Omental fat pad (tissue), 4 donors: ENCODE data around the gene ABHD3. TPM values are rescaled to one million over a fixed set of nuclear protein-coding genes. Genes with fewer than 3 reads are reported as not detected.
"Not testable (repeated sequence)": the region's sequence is repeated elsewhere in the genome, so short reads cannot be mapped to it uniquely, and the experiment has no call there.

Experiments
- ATAC-seq: fragments of 150-250 bp; one replicate; pipeline ENCODE4 v1.9.1; 2016; ENCODE audit warnings: mild to moderate bottlenecking, moderate library complexity; ENCODE audit not compliant: low FRiP score
- DNase-seq: peaks from one replicate; pipeline ENCODE4 v3.0.0-alpha.2; 2019; ENCODE audit warnings: low spot score
- total RNA-seq, 4 donors: library from RNA; depleted of rRNA; stranded (reverse); fragments of >200 nt; gene quantifications; one replicate each; pipeline ENCODE4 v1.1.0, GENCODE V29; 2016
- TF ChIP-seq, protein P1 (sequence below), 3 donors: fragments of 450-650 bp; IDR thresholded peaks; one replicate each; pipeline ENCODE4 v1.5.1; 2016 to 2017; ENCODE audit warnings: antibody characterized with exemption in 3 of 3, mild to moderate bottlenecking in 3 of 3, moderate library complexity in 2 of 3

Gene ABHD3
- total RNA-seq, 4 donors from 2014 or later = 9.6 to 26.8 (median 14.5) TPM

GRCh38 chr18:21727702-21728101 is 23.1 kb upstream of the ABHD3 start:
- ATAC-seq (no peak), DNase-seq (no peak)
- TF ChIP-seq, protein P1, sequence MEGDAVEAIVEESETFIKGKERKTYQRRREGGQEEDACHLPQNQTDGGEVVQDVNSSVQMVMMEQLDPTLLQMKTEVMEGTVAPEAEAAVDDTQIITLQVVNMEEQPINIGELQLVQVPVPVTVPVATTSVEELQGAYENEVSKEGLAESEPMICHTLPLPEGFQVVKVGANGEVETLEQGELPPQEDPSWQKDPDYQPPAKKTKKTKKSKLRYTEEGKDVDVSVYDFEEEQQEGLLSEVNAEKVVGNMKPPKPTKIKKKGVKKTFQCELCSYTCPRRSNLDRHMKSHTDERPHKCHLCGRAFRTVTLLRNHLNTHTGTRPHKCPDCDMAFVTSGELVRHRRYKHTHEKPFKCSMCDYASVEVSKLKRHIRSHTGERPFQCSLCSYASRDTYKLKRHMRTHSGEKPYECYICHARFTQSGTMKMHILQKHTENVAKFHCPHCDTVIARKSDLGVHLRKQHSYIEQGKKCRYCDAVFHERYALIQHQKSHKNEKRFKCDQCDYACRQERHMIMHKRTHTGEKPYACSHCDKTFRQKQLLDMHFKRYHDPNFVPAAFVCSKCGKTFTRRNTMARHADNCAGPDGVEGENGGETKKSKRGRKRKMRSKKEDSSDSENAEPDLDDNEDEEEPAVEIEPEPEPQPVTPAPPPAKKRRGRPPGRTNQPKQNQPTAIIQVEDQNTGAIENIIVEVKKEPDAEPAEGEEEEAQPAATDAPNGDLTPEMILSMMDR (IDR thresholded peaks at IDR 0.05) = no peak

GRCh38 chr18:21725201-21725600 is 20.6 kb upstream of the ABHD3 start:
- ATAC-seq (no peak), DNase-seq (no peak)
- TF ChIP-seq, protein P1 (IDR thresholded peaks at IDR 0.05) = no peak

GRCh38 chr18:21722687-21723086 is 18.1 kb upstream of the ABHD3 start:
- TF ChIP-seq, protein P1 (IDR thresholded peaks at IDR 0.05) = no peak
- DNase-seq = no peak
- ATAC-seq = no peak

DNA sequence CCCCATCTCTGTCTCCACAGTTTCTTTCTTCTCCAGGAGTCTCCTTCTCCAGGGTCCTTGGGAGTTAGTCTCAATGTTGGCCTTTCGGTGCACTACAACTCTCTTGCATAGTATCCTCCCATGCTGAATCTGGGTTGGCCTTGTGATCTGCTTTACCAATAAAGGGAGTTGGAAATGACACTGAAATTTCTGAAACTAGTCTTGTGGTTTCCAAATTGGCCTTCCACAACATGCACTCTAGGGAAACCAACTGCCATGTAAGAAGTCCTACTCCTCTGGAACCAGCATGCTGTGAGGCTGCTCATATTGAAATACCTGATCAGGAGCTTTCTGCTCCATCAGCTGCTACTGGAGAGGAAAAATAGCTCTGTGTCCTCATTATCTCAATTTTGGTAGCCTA is 9.9 kb upstream of the ABHD3 start:
- TF ChIP-seq, protein P1 (IDR thresholded peaks at IDR 0.05) = no peak
- no peak for DNase-seq
- no peak for ATAC-seq

DNA sequence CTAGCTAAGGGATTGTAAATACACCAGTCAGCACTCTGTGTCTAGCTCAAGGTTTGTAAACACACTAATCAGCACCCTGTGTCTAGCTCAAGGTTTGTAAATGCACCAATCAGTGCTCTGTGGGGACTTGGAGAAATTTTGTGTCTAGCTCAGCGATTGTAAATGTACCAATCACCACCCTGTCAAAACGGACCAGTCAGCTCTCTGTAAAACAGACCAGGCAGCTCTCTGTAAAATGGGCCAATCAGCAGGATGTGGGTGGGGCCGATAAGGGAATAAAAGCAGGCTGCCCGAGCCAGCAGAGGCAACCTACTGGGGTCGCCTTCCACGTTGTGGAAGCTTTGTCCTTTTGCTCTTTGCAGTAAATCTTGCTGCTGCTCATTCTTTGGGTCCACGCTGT is 2.6 kb upstream of the ABHD3 start:
- not testable (repeated sequence) for DNase-seq, ATAC-seq

GRCh38 chr18:21706386-21706865 is 1.9 kb upstream of the ABHD3 start:
- TF ChIP-seq, protein P1 (IDR thresholded peaks at IDR 0.05) = no peak
- ATAC-seq = no peak
- no peak for DNase-seq

DNA sequence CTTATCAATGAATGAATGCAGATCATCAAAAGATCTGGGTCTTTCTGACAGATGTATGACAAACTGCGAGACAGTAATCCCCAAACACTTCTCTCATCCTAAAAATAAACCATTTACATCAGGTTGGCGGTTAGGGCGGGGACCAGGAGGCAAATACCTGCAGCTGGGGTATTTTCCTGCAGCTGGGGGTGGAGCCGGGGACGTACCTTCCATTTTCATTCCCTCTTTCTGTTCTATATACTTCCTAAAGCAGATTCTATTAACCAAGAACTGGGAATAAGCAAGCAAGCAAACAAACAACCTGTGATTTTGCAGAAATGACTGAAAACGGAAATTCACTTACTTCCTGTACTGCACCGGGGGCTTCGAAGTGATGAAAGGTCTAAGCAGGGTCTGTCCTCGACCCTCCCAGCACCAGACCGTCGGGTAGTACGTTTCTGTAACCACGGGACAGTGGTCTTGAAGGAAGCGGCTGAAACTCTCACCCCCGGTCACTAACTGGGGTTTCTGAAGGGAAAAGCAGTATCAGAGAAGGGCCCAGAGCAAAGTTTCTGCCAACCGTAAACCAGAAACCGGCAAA is 1.2 kb downstream of the ABHD3 start:
- ATAC-seq (no peak), DNase-seq (no peak)
- TF ChIP-seq, protein P1 (IDR thresholded peaks at IDR 0.05) = no peak
